HCT116 (cell line): ENCODE data around the gene TAF10. TPM values are rescaled to one million over a fixed set of nuclear protein-coding genes. Genes with fewer than 3 reads are reported as not detected.

Source experiments
- ATAC-seq: fragments of 200-7000 bp; cut with Tn5 transposase; 2 replicates; pipeline ENCODE4 v1.9.1; 2020; ENCODE audit warnings: mild to moderate bottlenecking, moderate library complexity
- BruUV-seq: library from RNA; stranded (reverse); fragments of 400-500 nt; replicated peaks from 2 replicates; lab custom pipeline; 2021; lab: Mats Ljungman, UMichigan
- CTCF ChIA-PET: fragments of 300-600 bp; sonication (Branson Sonifier 250); formaldehyde crosslinking; loops from one replicate; lab custom pipeline; 2021; ENCODE audit warnings: antibody characterized with exemption; lab: Charles Lee
- POLR2A ChIA-PET: fragments of 300-600, 350-600 bp; sonication (Branson Sonifier 250); formaldehyde crosslinking; loops from one replicate; lab custom pipeline; 2021; ENCODE audit warnings: antibody characterized with exemption; lab: Charles Lee
- RAD21 ChIA-PET, 2 experiments: fragments of 300-600 bp; sonication (Branson Sonifier 250); formaldehyde crosslinking; loops; one replicate each; lab custom pipeline; 2023; ENCODE audit warnings: low total read pairs in 2 of 2; ENCODE audit not compliant: uncharacterized antibody in 2 of 2, unreplicated experiment in 2 of 2, low non-redundant PET in 1 of 2; lab: Charles Lee
- DNase-seq: peaks from one replicate; pipeline ENCODE4 v3.0.0-alpha.2; 2010; ENCODE audit warnings: low read depth, low spot score
- H2AFZ ChIP-seq: fragments of 200-600 bp; shearing (Covaris generic), sonication (generic); 2 replicates; pipeline ENCODE4 v1.6.1; 2017; ENCODE audit warnings: low read depth, mixed run types, mixed read lengths, antibody characterized with exemption, low read length; ENCODE audit not compliant: poor library complexity, severe bottlenecking
- H3K27ac ChIP-seq: 2 replicates; pipeline ENCODE4 v1.5.1; 2012; ENCODE audit warnings: low read depth, low read length
- H3K27me3 ChIP-seq: fragments of 200-600 bp; sonication (generic); 2 replicates; pipeline ENCODE4 v1.6.1; 2016; ENCODE audit warnings: mixed run types, low read length, mixed read lengths; ENCODE audit not compliant: insufficient read depth
- H3K36me3 ChIP-seq, 2 experiments: fragments of 200-500 bp in 1 of 2; fragments of 200-600 bp in 1 of 2; sonication (Bioruptor generic) in 1 of 2; sonication (generic) in 1 of 2; 2 replicates each; pipeline versions ENCODE4 v1.5.1 to v1.6.1; 2014 to 2016; ENCODE audit warnings: low read length in 2 of 2, inconsistent platforms in 1 of 2, mixed read lengths in 1 of 2, mixed run types in 1 of 2; ENCODE audit not compliant: insufficient read depth in 2 of 2, control insufficient read depth in 1 of 2
- H3K4me1 ChIP-seq, 2 experiments: fragments of 200-600 bp in 1 of 2; sonication (generic) in 1 of 2; 2 replicates each; pipeline versions ENCODE4 v1.5.1 to v1.6.1; 2012 to 2017; ENCODE audit warnings: low read length in 2 of 2, inconsistent platforms in 1 of 2, mild to moderate bottlenecking in 1 of 2, mixed read lengths in 1 of 2, mixed run types in 1 of 2, moderate library complexity in 1 of 2; ENCODE audit not compliant: insufficient read depth in 2 of 2, control insufficient read depth in 1 of 2
- H3K4me2 ChIP-seq: fragments of 200-600 bp; sonication (generic); 2 replicates; pipeline ENCODE4 v1.6.1; 2017; ENCODE audit warnings: mixed run types, low read length, mixed read lengths
- H3K4me3 ChIP-seq, 2 experiments: fragments of 200-600 bp in 1 of 2; sonication (generic) in 1 of 2; replicated peaks in 1 of 2; 2 replicates each; pipeline ENCODE4 v1.5.1; 2011 to 2016; ENCODE audit warnings: low read length in 2 of 2, control low read depth in 1 of 2, low read depth in 1 of 2, mild to moderate bottlenecking in 1 of 2, mixed read lengths in 1 of 2, mixed run types in 1 of 2
- H3K79me2 ChIP-seq: fragments of 200-600 bp; sonication (generic); 2 replicates; pipeline ENCODE4 v1.6.1; 2017; ENCODE audit warnings: mild to moderate bottlenecking, mixed run types, low read length, moderate library complexity, mixed read lengths; ENCODE audit not compliant: insufficient read depth
- H3K9ac ChIP-seq: fragments of 200-600 bp; sonication (generic); 2 replicates; pipeline ENCODE4 v1.6.1; 2016; ENCODE audit warnings: low read length, mixed read lengths
- H3K9me2 ChIP-seq: fragments of 200-600 bp; sonication (generic), shearing (Covaris generic); 2 replicates; pipeline ENCODE4 v1.6.1; 2017; ENCODE audit warnings: mixed run types, mild to moderate bottlenecking, moderate library complexity; ENCODE audit not compliant: insufficient read depth
- H3K9me3 ChIP-seq, 2 experiments: fragments of 200-500 bp in 1 of 2; fragments of 200-600 bp in 1 of 2; sonication (Bioruptor generic) in 1 of 2; sonication (generic) in 1 of 2; 2 replicates each; pipeline ENCODE4 v1.6.1; 2014 to 2017; ENCODE audit warnings: low read length in 2 of 2, mixed read lengths in 2 of 2, inconsistent platforms in 1 of 2, low read depth in 1 of 2, mild to moderate bottlenecking in 1 of 2, mixed run types in 1 of 2, moderate library complexity in 1 of 2; ENCODE audit not compliant: control insufficient read depth in 1 of 2, insufficient read depth in 1 of 2
- H4K20me1 ChIP-seq: fragments of 200-600 bp; sonication (generic), shearing (Covaris generic); 2 replicates; pipeline ENCODE4 v1.6.1; 2017; ENCODE audit warnings: mixed run types, mild to moderate bottlenecking, moderate library complexity; ENCODE audit not compliant: insufficient read depth
- CBX3 ChIP-seq: IDR thresholded peaks from 2 replicates; pipeline ENCODE4 v1.6.1; 2012; ENCODE audit warnings: low read depth
- EGR1 ChIP-seq: IDR thresholded peaks from 2 replicates; pipeline ENCODE4 v1.6.1; 2012; ENCODE audit warnings: low read depth
- EZH2 ChIP-seq: fragments of 200-600 bp; sonication (generic); IDR thresholded peaks from 2 replicates; pipeline ENCODE4 v1.6.1; 2017; ENCODE audit warnings: antibody characterized with exemption, mixed run types
- JUND ChIP-seq: IDR thresholded peaks from 2 replicates; pipeline ENCODE4 v1.6.1; 2012
- SIN3A ChIP-seq: IDR thresholded peaks from 2 replicates; pipeline ENCODE4 v1.6.1; 2012; ENCODE audit warnings: low read depth
- TCF7L2 ChIP-seq: IDR thresholded peaks from 2 replicates; pipeline ENCODE4 v1.7.0; 2011; ENCODE audit warnings: borderline replicate concordance, inconsistent platforms; ENCODE audit not compliant: insufficient read depth, insufficient read length; ENCODE audit errors: extremely low read depth
- YY1 ChIP-seq: IDR thresholded peaks from 2 replicates; pipeline ENCODE4 v1.6.1; 2011; ENCODE audit warnings: low read length, low read depth, moderate library complexity, mild to moderate bottlenecking; ENCODE audit not compliant: insufficient replicate concordance; ENCODE audit errors: extremely low read depth
- intact Hi-C: fragments of 100-400 bp; cut with micrococcal nuclease; formaldehyde crosslinking; loops from 2 replicates; pipeline ENCODE4 v1.10.0; 2022
- total RNA-seq: library from RNA; stranded (reverse); gene quantifications from one replicate; pipeline ENCODE4 v1.2.1, GENCODE V29; 2021; ENCODE audit not compliant: unreplicated experiment
- TF ChIP-seq, protein P1 (sequence below): IDR thresholded peaks from 2 replicates; pipeline ENCODE4 v1.6.1; 2012
- TF ChIP-seq, protein P2 (sequence below): IDR thresholded peaks from 2 replicates; pipeline ENCODE4 v1.6.1; 2011; ENCODE audit warnings: mild to moderate bottlenecking, low read length, moderate library complexity; ENCODE audit not compliant: insufficient replicate concordance; ENCODE audit errors: extremely low read depth

The TAF10 gene
- total RNA-seq, 1 experiment from 2014 or later: 151 TPM

DNA sequence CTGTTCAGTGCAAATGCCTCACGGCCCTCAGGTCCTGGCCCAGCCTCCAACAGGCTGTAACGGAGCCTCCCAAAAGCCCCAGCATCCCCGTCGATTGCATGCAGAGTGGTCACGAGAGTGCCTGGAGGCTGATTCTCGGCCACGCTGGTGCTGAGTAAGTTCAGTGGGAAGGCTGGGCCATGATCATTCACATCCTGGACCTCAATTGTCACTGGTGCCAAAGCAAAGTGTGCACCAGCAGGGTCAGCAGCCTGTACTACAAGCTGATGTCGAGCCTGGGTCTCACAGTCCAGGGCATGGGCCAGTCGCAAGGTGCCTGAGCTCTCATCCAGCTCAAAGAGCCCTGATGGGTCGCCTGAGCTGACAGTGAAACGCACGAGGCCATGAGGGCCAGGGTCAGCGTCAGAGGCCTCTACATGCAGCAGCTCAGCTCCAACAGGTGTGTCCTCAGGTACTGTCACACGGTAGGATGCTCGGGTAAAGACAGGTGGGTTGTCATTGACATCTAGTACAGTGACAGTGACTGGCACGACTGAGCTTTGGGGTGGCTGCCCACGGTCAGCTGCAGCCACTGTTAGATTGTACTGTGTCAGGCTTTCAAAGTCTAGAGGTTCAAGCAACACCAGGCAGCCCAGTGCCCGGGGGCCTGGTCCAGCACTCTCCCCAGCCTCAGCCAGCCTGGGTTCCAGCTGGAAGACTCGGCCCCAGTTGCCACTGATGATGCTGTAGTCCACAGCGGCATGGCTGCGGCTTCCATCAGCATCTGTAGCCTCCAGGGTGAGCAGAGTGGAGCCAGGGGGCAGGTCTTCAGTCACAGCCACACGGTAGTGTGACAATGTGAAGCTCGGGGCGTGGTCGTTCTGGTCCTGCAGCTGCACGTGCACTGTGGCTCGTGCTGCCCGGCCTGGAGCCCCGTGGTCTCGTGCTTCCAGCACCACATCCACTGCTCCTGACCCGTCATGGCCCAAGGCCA is 11.7 kb upstream of the TAF10 start:
- Histone ChIP-seq H2AFZ (no peak overlapping the region), H4K20me1 (no peaks in the 10 kb centered on the region), H3K4me3 (no peak overlapping the region), H3K36me3 (no peaks in the 10 kb centered on the region), H3K79me2 (peaks cover 4% of the 10 kb centered on the region; the same call in 1 of the 2 replicates), H3K27me3 (no peaks in the 10 kb centered on the region), H3K4me1 (peaks cover 0 to 8% of the 10 kb centered on the region in 2 experiments; a peak in 1 of 4 replicates), H3K27ac (no peak overlapping the region), H3K9me2 (no peaks in the 10 kb centered on the region), H3K9ac (no peak overlapping the region), H3K9me3 (no peaks in the 10 kb centered on the region), H3K4me2 (no peak overlapping the region)
- ChIA-PET POLR2A (no interaction called here), CTCF (no interaction called here), RAD21 (no interaction called here)
- no peak for ATAC-seq
- no peak for TF ChIP-seq JUND
- TF ChIP-seq YY1: no peak
- BruUV-seq: no TSS peak
- intact Hi-C loops: no loop called here
- no peak for DNase-seq

DNA sequence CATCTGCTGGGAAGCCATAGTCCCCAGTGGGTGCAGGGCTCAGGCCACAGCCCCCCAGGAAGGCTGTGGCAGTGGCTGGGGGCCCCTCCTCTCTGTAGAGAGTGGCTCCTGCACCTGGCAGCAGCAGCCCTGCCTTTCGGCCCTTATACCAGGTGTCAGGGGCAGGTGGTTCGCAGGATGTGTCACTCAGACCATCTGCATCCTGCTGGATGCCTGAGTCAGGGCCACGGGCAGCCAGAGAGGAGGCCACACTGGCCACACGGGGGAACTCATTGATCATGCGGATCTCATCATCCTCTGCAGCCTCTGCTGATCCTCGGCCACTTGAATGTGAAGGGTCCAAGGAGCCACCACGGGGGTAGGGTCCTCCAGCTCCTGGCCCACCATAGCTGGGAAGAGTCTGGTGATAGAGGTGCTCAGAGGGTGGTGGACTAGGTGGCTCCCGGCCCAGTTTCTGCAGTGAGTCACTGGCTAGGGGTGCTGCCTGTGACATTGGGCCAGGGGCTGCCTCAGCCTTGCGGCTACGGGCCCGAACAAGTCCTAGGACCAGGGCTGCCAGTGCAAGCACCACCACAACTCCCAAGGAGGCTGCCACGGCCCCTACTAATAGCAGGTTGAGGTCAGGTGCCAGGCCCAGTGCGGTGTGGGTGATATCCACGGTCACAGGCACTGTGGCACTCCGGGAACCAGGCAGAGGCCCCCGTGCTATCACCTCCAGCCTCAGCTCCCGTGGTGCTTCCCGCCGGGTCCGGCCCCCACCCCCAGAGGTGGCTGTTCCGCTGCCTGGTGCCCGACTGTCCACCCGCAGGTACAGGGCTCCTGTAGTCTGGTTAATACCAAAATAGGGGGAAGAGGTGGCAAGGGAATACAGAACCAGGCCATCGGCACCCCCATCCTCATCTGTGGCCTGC is 10.5 kb upstream of the TAF10 start:
- CTCF ChIA-PET: interaction anchor here (1.1 kb wide), 1 partner anchor 84 kb away, joined by 4 read pairs; no protein-coding TSS in a partner anchor
- BruUV-seq: no TSS peak
- TF ChIP-seq CBX3: no peak
- no peak for TF ChIP-seq SIN3A
- TF ChIP-seq, protein P1, sequence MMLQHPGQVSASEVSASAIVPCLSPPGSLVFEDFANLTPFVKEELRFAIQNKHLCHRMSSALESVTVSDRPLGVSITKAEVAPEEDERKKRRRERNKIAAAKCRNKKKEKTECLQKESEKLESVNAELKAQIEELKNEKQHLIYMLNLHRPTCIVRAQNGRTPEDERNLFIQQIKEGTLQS: no peak
- TF ChIP-seq, protein P2, sequence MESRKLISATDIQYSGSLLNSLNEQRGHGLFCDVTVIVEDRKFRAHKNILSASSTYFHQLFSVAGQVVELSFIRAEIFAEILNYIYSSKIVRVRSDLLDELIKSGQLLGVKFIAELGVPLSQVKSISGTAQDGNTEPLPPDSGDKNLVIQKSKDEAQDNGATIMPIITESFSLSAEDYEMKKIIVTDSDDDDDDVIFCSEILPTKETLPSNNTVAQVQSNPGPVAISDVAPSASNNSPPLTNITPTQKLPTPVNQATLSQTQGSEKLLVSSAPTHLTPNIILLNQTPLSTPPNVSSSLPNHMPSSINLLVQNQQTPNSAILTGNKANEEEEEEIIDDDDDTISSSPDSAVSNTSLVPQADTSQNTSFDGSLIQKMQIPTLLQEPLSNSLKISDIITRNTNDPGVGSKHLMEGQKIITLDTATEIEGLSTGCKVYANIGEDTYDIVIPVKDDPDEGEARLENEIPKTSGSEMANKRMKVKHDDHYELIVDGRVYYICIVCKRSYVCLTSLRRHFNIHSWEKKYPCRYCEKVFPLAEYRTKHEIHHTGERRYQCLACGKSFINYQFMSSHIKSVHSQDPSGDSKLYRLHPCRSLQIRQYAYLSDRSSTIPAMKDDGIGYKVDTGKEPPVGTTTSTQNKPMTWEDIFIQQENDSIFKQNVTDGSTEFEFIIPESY: no peak
- TF ChIP-seq EZH2: no peak
- TF ChIP-seq EGR1: no peak
- TF ChIP-seq YY1: no peak
- no peak for TF ChIP-seq TCF7L2

More for the DNA sequence above, 10.5 kb upstream of the TAF10 start:
- DNase-seq: no peak
- Histone ChIP-seq H3K27me3 (no peaks in the 10 kb centered on the region), H3K79me2 (peaks cover 11% of the 10 kb centered on the region; the same call in 1 of the 2 replicates), H3K9me2 (no peaks in the 10 kb centered on the region), H2AFZ (no peak overlapping the region), H3K9me3 (no peaks in the 10 kb centered on the region), H3K27ac (no peak overlapping the region), H3K4me1 (peaks cover 5 to 15% of the 10 kb centered on the region in 2 experiments; a peak in 3 of 4 replicates), H3K4me2 (no peak overlapping the region), H3K9ac (no peak overlapping the region), H4K20me1 (no peaks in the 10 kb centered on the region), H3K4me3 (no peak overlapping the region), H3K36me3 (no peaks in the 10 kb centered on the region)
- POLR2A ChIA-PET: interaction anchor here (1.1 kb wide), 1 partner anchor 11 kb away, joined by 4 read pairs; the partner anchor contains the start of gene TAF10
- RAD21 ChIA-PET: no interaction called here
- intact Hi-C loops: no loop called here
- no peak for ATAC-seq
